ENCODE measurements around the gene XRN2.

Gene XRN2

GRCh38 chr20:21336455-21337151 is 33.5 kb downstream of the XRN2 start:
- TF ChIP-seq CTCF (IDR thresholded peaks at IDR 0.05; ENCODE audit: low read depth, low read length) (no peak), POLR2A (IDR thresholded peaks at IDR 0.05; ENCODE audit: extremely low read depth, insufficient read length) (no peak)
- H3K4me3 ChIP-seq (ENCODE audit: low read depth, low read length), result no peak overlapping the region
- DNase-seq (ENCODE audit: low read depth), result no peak

- TF ChIP-seq MYC (IDR thresholded peaks at IDR 0.05; ENCODE audit: low read depth, low read length) (no peak), POLR2A (IDR thresholded peaks at IDR 0.05; ENCODE audit: extremely low read depth, insufficient read length) (no peak)
- TF ChIP-seq, protein P1, sequence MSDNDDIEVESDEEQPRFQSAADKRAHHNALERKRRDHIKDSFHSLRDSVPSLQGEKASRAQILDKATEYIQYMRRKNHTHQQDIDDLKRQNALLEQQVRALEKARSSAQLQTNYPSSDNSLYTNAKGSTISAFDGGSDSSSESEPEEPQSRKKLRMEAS (IDR thresholded peaks at IDR 0.05; ENCODE audit: low read depth, low read length), result no peak
- DNase-seq (ENCODE audit: low read depth), result no peak
- no peak overlapping the region for H3K4me3 ChIP-seq (ENCODE audit: low read depth, low read length)
Measured at GRCh38 chr20:21338291-21338690, 35.2 kb downstream of the XRN2 start.

DNA sequence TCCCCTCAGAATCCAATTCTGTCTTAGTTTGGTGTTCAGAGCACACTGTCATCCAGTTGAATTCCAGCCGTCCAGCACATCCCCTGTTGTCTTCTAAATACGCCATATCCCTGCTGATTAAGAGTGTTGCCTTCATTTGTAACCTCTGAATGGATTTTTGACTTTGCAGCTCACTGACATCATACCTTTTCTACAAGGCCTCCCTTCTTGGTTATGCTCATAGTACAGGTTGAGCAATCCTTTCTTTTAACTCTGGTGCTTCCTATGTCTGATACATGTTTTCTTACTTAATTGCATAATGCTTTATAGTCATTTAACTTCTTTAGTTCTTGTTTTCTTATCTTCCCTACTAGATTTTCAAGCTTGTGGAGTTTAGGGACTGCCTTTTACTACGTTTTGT is 36.4 kb downstream of the XRN2 start:
- TF ChIP-seq, protein P1 (IDR thresholded peaks at IDR 0.05; ENCODE audit: low read depth, low read length), result no peak
- TF ChIP-seq POLR2A (IDR thresholded peaks at IDR 0.05; ENCODE audit: extremely low read depth, insufficient read length) (no peak), MYC (IDR thresholded peaks at IDR 0.05; ENCODE audit: low read depth, low read length) (no peak), CTCF (IDR thresholded peaks at IDR 0.05; ENCODE audit: low read depth, low read length) (no peak)
- no peak overlapping the region for H3K4me3 ChIP-seq (ENCODE audit: low read depth, low read length)
- peak; percentile 19 for DNase-seq (ENCODE audit: low read depth)

DNA sequence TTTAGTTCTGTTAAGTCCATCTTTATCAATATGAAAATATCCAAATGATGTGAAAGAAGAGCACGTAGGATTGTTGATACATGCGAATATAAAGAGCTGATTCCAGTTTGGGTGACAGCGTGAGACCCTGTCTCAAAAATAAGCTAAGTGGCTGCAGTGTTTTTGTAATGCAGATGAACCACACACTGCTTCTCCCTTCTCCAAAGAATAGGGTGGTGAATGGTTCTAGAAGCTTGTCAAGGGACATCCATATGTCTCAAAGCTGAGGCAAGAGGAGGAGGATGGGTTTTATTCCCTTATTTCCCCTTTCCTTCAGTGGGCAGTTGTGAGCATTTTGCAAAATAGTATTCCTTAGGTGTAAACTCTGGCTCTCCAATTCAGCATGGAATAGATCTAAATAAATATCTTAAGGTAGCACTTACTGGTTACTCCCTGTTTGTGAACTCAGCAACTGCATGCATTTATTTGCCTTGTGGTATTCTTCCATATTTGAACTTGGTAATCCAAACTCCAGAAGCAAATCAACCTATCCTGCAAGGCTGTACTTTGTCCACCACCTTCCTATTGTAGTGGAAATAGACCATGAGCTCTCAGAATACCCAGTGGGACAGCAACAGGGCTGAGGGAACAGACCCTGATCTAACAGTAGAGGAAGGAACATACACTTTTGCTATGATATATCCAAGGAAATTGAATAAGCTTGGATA is 38.0 kb downstream of the XRN2 start:
- no peak for DNase-seq (ENCODE audit: low read depth)
- TF ChIP-seq POLR2A (IDR thresholded peaks at IDR 0.05; ENCODE audit: extremely low read depth, insufficient read length) (no peak), CTCF (IDR thresholded peaks at IDR 0.05; ENCODE audit: low read depth, low read length) (no peak), MYC (IDR thresholded peaks at IDR 0.05; ENCODE audit: low read depth, low read length) (no peak)
- TF ChIP-seq, protein P1 (IDR thresholded peaks at IDR 0.05; ENCODE audit: low read depth, low read length), result no peak
- H3K4me3 ChIP-seq (ENCODE audit: low read depth, low read length), result no peak overlapping the region

DNA sequence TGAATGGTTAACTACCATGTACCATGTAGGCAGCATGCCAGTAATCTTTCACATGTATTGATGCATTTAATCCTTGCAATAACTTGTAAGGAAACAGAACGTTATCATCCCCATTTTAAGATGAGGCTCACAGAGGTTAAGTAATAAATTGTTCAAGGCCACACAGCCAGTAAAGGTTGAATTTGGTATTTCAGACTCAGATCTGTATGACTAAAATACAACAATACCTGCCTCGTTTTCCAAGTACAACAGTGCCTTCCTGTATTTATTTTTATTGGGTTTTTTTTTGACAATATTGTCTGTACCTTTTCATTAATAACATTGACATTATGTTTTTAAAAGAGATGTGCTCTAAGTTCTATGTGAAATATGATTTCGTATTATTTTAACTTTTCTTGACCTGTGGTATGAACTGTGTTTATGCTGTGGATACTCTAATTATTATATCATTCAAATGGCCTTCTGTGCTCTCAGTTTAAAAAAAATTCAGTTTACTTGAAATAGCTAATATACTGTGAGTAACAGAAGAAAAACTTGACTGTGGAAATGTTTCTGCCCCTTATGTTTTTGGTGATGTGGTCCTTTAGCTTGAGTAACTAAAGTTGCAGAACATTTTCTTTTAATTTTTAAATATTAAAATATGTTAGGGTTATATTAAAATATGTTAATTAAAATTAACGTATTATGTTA is 39.7 kb downstream of the XRN2 start:
- TF ChIP-seq MYC (IDR thresholded peaks at IDR 0.05; ENCODE audit: low read depth, low read length), result no peak
- no peak for TF ChIP-seq CTCF (IDR thresholded peaks at IDR 0.05; ENCODE audit: low read depth, low read length)
- no peak for TF ChIP-seq POLR2A (IDR thresholded peaks at IDR 0.05; ENCODE audit: extremely low read depth, insufficient read length)
- TF ChIP-seq, protein P1 (IDR thresholded peaks at IDR 0.05; ENCODE audit: low read depth, low read length), result no peak
- DNase-seq (ENCODE audit: low read depth), result no peak
- no peak overlapping the region for H3K4me3 ChIP-seq (ENCODE audit: low read depth, low read length)

Data from NB4 (cell line).